NCI-H2227 (cell line): ENCODE measurements around the gene FLNB.

ENCODE experiments used
- DNase-seq: peaks from one replicate; lab custom pipeline; 2025; ENCODE audit not compliant: unreplicated experiment; lab: John Stamatoyannopoulos, UW

FLNB gene

DNA sequence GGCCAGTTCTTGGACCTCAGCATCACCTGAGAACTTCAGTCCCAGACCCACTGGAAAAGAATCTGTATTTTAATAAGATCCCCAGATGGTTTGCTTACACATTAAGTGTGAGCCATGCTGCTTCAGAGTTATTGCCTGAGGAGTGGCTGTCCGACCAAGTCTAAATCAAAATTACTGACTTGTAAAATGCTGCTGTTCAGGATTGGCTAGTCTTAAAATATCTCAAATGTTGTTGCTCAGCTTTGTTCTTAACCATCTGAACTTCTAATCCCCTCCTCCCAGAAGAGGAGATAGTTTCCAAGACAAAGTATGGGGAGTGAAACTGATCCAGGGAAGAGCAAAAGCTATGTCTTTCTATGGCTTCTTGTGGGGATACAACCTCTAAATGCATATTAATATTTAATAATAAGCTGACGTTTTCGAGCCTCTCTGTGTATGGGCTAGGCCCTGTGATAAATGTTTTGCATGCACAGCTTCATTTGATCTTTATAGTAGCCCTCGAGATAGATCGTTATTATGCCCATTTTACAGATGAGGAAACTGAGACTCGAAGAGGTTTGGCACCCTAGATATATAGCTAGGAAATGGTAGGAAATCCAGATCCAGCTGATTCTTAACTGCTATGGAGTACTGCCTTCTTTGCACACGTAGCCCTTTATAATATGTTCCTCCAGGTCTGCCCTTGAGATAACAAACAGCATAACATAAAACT, 150.4 kb downstream of the FLNB start:
- no peak for DNase-seq

DNA sequence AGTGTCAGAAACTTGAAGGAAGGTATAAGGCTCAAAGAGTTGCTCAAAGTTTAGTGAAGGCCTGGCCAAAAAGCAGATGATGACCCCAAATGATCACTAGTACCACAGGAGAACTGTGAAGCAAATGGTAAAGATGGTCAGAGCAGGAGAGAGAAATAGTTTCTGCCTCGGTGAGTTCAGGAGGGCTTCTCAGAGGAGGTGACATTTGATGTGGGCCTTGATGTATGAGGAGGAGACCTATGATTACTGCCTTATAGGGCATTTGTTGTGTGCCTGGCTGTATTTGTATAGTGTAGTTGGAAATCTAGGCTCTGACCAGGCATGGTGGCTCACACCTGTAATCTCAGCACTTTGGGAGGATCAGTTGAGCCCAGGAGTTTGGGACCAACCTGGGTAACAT, 152.2 kb downstream of the FLNB start:
- DNase-seq, result no peak

DNA sequence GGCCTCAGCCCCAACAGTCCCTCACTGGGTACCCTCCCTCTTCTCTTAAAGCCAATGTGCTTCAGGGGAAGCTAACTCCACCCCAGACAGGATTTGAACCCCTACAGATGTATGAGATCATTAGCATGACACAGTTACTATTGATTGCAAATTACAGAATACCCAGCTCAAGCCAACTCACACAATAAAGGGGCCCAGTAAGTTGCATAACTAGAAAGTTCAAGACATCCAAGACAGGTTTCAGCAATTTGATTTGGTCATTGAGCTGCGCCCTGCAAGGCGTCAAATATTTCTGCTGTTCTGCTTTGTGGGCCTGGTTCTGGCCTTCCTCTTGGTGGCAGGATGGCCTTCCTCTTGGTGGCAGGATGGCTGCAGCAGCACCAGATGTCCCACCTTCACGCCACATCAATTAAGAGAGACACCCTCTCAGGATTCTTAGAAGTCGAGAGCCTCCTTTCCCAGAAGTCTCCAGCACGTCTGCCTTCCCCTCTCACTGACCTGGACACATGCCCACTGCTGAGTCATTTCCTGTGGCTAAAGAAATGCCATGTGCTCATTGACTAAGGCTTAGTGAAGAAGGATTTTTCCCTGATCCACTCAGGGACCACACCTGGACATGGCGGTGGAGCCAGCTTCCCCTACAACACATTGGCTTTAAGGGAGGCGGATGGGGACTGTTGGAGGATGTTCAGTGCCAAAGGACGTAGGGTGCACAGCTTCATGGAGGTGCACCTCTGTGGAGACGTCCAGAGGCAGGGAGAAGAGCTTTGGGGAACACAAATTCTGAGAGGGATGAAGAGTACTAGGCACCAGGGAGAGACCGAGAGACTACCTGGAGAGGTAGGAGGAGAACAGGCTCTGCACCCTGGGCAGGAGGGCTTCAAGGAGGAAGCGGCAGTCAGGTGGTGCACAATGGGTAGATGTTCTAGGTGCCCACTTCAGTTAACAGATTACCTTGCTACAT, 153.5 kb downstream of the FLNB start:
- DNase-seq, result no peak

DNA sequence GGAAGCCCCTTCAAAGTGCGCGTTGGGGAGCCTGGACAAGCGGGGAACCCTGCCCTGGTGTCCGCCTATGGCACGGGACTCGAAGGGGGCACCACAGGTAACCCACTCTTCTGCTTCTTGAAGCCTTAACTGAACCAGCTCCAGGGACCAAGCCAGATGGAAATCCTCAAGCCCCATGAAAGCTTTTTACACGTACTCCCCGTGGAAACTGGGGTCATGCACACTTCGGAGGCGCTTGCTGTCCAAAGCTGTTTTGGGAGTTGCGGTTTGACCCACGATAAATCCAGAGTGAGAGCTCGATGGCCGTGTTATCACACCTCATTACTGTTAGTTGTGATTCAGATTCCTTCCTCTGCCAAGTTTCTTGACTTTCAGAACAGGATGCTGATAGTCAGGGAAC, 155.0 kb downstream of the FLNB start:
- DNase-seq, result no peak

DNA sequence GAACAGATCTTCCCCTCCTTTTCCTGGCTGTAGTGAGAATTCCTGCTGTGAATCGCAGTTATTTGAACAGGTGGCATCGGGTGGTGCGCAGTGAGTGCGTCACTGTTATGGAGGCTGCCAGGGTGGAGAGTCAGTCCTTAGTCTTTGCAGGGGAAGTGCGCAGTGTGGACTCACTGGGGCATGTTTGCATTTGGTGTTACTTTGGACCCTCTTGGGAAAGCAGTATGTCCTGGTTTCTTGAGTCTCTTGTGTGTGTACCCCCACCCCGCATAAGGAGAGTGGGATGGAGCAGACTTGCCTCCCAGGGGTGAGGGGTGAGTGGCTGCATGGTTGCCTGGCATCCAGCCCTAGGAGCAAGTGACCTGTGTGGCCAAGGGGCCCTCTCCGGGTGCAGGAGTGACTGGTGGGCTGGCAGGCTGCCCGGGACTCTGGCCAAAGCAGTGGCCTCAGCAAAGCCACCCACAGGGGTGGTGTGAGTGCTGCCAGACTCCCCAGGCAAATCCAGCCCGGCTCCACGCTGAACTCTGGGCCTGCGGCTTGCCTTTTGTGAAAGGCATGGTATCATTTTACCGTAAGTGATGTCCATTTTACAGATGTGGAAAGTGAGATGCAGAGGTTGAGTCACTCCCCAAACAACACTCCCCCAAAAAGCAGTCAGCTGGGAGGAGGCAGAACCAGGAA, 156.1 kb downstream of the FLNB start:
- DNase-seq, result peak; percentile 23

DNA sequence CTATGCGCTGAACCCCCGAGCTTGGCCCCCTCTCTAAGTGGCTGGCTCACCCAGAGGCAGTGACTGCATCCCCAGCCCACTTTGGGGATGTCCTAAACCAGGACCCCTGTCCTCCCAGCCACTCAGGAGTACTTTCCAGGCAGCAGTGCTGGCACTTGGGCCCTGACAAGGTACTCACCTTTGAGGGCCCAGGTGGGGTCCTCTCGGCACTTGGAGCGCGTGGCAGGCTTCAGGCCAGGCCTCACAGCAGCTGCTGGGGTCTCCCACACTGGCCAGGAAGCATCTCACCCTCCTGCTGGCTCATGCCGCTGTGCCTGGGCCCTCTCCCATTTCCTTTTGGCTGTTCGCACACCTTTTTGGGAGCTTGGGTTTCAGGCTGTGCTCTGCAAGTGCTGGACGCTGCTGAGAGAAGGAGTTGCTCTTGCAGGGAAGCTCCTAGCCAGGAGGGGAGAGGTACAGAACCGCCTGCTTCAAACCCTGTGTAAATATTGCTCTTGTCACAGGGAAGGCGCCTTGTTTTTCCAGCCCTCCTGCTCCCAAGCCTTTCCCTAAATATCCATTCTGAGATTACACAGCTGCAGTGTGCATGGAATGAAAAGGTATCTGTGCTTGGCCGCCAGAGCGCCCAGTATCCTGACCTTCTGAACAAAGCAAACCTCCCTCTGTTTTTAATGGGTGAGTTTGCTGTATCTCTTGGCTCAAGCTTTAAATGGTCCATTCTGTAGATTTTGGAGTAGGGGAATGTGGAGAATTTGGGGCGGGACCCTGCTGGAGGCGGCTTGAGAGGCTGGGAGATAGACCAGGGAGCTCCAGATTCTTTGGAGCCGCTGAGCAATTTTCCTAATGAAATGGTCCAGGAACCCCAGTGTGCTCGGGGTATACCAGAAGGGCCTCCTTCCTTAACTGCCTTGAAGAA, 156.9 kb downstream of the FLNB start:
- peak; percentile 20 for DNase-seq

DNA sequence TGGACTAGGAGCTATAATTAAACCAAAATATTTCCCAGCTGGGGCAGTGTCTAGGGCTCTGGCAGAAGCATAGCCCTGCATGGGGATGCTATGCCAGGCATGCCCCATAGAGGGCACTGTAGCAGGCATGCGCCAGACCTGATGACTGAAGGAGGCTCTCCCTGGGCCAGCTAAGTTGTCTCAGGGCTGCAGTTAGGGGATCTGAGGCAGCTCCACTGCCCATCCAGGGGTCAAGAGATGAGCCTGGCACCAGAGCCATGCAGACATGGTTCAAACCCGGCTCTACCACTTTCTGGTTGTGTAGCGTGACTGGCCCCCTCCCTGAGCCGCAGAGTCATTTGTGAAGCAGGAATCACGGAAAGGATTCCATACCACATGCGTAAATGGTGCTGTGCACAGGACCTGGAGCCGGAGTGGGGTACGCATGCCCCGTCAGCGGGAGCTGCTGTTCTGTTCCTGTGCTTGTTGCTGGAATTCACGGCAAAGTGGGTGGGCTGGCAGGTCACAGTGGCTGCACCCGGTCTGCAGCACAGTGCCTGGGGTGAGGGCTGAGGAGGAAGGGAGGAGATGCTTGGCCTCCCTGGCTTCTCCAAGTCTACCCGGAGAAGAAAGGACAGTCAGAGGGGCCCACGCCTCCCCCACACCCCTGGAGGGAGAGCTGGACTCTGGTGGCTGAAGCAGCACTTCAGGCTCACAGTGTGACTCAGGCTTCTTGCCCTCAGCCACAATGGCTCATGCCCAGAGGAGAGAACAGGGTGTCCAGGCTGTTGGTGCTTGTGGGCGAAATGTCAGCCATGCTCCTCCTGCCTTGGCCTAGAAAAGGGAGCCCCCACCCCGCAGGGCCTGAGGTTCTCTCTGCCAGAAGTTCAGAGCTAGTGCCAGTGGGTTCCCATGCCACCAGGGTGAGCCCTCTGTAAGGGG, 159.5 kb downstream of the FLNB start:
- peak; percentile 32 for DNase-seq

DNA sequence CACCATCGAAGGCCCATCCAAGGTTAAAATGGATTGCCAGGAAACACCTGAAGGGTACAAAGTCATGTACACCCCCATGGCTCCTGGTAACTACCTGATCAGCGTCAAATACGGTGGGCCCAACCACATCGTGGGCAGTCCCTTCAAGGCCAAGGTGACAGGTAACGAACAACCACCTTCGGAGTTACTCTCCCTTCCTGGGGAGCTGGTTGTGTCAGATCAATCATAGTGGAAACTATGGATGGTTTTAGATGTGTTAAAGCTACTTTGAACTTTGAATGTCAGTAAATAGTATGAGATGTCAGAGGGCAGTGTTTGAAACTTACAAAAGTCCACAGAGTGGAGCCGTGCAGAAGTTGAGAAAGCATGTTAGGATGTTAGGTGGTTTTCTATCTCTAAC, 160.3 kb downstream of the FLNB start:
- no peak for DNase-seq

DNA sequence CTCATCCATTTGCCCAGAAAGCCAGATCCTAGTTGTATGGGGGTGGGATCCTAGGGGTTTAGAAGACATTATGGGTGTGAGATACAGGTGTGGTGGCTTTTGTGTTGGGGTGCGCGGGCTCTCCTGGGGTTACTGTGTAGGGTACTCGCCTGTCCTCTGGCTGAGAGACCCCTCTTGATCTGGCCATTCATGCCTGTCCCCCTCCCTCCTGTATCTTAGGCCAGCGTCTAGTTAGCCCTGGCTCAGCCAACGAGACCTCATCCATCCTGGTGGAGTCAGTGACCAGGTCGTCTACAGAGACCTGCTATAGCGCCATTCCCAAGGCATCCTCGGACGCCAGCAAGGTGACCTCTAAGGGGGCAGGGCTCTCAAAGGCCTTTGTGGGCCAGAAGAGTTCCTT, 161.1 kb downstream of the FLNB start:
- DNase-seq, result no peak

DNA sequence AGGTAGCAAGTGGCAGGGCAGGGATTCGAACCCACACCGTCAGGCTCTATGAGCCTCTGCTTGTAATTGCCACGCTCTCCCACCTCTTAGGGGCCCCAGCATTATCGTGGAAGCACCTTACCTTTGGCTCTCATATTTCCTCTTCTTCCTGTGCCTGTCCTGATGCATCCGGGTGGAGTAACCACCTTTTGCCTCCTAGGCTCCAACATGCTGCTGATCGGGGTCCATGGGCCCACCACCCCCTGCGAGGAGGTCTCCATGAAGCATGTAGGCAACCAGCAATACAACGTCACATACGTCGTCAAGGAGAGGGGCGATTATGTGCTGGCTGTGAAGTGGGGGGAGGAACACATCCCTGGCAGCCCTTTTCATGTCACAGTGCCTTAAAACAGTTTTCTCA, 162.2 kb downstream of the FLNB start:
- no peak for DNase-seq

DNA sequence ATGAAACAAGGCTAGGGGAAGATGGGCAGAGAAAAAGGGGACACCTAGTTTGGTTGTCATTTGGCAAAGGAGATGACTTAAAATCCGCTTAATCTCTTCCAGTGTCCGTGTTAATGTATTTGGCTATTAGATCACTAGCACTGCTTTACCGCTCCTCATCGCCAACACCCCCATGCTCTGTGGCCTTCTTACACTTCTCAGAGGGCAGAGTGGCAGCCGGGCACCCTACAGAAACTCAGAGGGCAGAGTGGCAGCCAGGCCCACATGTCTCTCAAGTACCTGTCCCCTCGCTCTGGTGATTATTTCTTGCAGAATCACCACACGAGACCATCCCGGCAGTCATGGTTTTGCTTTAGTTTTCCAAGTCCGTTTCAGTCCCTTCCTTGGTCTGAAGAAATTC, 162.9 kb downstream of the FLNB start:
- no peak for DNase-seq

DNA sequence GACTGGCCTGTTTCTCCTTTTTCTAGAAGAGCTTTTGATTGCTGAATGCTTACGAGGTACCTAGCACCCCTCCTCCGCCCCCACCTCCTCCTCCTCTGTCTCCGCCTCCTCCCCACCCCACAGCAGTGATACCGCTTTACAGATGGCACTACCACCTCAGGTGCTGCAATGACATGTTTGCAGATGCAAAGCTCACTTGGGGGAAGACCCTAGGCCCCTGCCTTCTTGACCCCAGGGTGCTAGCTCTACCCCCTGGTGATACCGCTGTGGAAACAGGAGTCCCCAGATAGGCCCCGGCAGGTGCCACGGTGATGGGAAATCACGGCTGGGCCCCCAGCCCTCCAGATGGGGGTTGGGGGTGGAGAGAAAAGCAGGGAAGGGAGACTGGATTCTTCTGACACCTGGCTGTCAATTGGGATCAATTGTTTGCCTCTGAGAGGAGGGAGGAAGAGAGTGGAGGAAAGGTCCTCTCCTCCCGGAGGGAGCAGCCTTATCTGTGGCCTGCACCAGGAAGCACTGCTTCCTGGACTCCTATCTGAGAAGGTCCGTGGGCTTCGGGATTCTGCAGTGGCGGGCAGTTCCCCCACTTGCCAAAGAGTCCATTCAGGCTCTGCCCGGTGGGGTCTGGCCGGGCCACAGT, 164.9 kb downstream of the FLNB start:
- no peak for DNase-seq

DNA sequence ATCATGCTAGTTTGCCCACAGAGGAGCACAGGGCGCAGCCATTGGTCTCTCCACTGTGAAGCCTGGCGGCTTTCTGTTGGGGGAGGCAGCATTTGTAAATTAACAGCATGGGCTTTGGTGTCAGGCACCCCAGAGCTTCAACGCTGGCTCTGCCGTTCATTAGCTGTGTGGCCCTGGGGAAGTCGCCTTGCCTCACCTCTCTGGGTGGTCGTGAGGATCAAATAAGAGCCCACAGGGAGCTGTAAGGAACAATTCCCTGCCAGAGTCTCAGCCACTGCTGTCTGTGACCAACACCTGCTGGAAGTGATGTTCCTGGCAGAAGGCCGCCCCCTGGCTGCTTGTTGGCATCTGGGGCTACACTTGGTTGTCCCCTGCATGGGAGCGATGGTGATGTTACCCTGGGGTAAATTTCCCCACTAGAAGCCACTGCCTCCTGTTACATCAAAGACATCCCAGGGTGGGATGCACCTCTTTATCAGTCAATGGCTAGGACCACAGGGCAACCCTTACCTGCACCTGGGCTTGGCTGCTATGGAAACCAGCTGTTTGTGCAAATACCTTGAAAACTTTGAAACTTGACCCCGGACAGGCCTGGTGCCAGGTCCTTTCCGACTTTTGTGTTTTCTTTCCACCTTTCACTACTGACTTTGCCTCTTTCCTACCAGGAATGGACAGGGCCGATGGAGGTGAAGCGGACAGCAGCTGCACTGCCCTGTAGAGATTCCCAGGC, 165.6 kb downstream of the FLNB start:
- DNase-seq, result no peak

DNA sequence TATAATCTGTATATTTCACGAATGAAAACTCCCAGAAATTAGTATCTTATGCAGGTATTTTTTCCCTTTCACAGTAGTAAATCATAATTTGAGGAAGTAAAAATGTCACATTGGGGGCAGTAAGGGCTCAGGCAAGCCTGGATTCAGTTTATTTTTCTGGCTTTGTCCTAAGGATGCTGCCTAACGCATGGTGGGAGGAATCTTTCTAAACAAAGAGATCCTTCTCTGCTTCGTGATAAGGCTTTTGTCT, 166.9 kb downstream of the FLNB start:
- DNase-seq, result no peak

DNA sequence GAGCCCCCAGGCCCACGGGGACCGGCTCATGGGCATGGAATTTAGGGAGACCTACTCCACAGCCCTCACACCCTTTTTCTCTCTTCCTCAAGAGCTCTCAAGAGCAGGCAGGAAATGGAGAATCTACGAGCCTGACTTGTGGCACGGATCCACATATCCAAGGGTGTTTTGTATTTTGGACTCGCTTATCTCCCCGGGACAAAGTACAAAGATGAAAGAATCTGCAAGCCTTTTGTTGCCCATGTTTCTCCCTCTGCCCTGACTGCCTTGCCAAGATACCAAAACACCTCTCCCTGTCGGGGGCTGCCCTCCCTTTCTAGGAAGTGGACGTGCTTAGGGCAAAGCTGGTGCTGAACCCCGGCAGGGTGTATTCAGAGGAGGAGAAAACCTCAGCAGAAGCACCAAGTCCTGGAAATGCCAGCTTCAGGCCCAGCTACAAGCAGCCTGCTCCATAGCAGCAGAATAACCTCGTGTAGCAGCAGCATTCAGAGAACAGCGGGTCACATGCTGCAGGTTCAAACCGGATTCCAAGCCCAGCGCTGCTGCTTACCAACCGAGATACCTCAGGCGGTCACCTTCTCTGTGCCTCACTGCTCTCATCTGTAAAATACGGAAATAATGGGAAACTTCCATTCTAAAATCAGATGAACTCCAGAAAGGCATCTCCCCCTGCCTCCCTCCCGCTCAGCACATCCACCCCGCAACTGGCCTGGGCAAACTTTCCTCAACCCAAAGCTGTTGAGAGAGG, 167.4 kb downstream of the FLNB start:
- DNase-seq, result no peak

DNA sequence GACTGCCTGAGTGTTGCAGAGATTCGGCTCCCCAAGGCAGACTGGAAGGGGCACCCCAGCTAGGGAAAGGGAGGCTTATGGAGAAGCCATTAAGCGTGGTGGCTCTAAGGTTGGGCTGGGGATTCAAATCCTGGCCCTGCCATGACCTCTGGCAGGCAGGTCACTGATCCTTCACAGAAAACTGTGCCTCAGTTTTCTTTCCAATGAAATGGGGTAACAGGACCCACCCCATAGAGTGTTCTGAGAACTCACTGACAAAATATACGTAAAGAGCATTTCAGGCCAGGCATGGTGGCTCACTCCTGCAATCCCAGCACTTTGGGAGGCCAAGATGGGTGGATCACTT, 167.9 kb downstream of the FLNB start:
- DNase-seq, result no peak

DNA sequence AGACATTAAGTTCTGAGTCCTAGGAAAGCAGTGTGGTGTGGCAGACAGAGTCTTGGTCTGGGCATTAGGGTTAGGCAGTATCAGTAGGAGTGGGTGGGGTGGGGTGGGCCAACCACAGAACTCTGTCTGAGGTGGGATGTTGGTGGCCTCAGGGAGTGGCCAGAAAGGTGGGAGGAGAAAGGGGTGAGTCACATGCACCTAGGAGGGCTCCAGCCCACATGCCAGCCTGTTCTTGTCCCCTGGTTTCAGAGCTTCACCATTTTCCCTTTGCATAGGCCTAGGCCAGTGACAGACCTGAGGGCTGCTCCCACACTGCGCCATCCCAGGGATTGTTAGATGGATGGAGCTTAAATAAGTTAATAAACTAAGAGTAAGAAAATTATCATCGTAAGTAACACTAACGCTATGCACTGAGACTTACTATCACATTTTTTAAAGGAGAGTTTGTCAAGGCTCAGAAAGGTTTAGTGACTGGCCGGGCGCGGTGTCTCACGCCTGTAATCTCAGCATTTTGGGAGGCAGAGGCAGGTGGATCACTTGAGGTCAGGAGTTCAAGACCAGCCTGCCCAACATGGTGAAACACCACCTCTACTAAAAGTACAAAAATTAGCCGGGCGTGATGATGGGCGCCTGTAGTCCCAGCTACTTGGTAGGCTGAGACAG, 168.7 kb downstream of the FLNB start:
- DNase-seq, result no peak
